GM10847 (cell line): ENCODE results near the gene UBE2N.

Experiments used
- POLR2A ChIP-seq: IDR thresholded peaks from 2 replicates; pipeline ENCODE4 v1.6.1; 2011; ENCODE audit not compliant: insufficient read length; ENCODE audit errors: extremely low read depth

The UBE2N gene, protein sequence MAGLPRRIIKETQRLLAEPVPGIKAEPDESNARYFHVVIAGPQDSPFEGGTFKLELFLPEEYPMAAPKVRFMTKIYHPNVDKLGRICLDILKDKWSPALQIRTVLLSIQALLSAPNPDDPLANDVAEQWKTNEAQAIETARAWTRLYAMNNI

DNA sequence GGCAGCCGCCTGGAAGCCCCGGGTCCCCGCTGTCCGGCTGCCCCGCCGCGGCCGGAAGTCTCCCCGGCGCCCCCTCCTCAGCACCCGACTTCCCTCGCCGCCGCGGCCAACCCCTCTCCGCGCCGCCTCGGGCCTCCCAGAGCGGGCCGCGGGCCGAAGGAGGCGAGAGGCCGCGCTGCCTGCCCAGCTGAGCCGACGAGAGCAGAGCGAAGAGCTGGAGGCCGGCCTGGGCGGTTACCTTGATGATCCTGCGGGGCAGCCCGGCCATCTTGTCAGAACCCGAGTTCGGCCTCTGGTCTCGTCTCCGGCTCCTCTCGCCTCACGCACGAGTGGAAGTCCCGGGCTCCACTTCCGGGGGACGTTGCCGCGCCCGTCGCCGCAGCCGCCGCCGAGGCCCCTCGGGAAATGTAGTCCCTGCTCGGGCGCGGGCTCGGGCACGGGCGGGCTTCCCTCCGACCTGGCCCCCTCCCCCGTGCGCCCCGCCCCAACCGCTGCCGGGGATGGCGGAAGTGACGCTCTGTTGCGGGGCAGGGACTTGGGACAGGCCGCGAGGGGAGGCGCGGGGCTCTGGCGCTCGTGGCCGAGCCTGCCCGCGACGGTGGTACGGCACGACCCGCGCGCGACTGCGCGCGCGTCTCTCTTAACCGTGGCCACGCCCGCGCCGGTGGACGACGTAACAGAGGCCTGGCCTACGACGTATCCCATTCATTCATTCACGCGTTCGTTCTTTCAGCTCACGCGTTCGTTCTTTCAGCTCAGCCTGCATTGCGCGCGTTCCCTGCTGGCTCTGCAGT is at the start of gene UBE2N:
UBE2N (minus strand) TSS at position 331 of the 794 bp plus-strand sequence; CDS start at position 268, 63 bp downstream.
- peak; percentile 64 for TF ChIP-seq POLR2A

DNA sequence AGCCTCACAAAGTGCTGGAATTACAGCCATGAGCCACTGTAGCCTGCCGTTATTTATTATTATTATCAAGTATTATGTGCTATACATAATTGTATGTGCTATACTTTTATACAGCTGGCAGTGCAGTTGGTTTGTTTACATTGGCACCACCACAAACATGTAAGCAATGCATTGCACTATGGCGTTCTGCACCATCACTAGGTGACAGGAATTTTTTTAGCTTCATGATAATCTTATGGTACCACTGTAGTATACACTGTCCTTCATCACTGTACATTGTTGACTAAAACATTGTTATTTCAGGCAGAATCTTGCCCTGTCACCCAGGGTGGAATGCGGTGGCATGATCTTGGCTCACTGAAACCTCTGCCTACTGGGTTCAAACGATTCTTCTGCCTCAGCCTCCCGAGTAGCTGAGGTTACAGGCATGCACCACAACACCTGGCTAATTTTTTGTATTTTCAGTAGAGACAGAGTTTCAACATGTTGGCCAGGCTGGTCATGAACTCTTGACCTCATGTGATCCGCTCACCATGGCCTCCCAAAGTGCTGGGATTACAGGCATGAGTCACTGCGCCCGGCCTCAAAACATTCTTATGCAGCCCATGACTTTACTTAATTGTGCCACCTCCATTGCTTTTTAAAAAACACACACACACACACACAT is 42.7 kb upstream of the UBE2N start:
- TF ChIP-seq POLR2A: no peak

DNA sequence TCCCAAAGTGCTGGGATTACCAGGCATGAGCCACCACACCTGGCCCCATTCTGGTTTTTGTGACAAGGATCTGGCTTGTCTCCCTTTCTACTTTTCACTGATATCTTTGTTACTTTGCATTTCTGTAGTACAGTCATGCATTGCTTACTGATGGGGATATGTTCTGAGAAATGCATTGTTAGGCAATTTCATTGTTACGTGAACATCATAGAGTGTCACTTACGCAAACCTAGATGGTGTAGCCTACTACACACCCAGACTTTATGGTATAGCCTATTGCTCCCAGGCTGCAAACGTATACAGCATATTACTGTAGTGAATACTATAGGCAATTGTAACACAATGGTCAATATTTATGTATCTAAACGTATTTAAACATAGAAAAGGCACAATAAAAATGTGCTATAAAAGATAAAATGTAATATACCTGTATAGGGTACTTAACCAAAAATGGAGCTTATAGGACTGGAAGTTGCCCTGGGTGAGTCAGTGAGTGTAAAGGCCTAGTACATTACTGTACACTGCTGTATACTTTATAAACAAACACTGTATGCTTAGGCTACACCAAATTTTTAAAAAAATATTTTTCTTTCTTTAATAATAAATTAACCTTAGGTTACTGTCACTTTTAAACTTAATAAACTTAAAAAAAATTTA is 41.5 kb upstream of the UBE2N start:
- TF ChIP-seq POLR2A: no peak

DNA sequence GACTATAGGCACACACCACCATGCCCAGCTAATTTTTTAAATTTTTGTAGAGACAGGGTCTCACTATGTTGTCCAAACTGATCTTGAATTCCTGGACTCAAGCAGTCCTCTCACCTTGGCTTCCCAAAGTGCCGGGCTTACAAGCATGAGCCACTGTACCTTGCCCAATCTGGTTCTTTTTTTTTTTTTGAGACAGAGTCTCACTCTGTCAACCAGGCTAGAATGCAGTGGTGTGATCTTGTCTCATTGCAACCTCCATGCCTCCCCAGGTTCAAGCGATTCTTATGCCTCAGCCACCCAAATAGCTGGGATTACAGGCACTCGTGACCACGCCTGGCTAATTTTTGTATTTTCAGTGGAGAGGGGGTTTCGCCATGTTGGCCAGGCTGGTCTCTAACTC is 41.0 kb upstream of the UBE2N start:
- TF ChIP-seq POLR2A: no peak

DNA sequence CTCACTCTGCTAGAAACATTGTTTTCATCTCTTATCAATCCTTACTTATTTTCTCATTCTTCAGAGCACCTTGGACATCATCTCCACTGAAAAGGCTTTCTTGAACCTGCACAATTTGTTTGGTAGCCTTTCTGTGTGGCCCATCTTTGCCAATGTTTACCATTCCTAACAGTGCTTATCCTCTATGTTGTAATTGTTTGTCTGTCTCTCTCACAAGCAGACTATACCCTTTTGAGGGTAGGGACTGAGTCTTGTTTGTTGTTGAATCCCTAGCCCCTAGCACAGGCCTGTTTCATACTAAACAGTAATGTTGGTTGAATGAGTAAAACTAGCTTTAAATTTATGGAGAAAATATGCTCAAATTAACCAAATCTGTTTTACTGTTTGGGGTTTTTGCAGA is 34.8 kb upstream of the UBE2N start:
- no peak for TF ChIP-seq POLR2A

DNA sequence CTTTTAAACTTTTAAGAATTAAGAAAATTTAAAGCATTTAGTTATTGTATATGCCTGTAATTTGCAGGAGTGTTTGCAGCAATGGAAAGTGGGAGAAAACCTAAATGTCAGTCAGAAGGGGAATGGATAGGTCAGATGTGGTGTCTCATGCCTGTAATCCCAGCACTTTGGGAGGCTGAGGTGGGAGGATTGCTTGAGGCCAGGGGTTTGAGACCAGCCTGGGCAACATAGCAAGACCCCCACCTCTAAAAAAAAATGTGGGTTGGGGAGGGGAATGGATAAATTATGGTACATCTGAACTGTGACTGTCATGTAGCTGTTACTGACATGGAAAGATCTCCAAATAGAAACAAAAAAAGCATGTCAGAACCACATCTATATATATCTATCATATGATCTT is 27.6 kb upstream of the UBE2N start:
- TF ChIP-seq POLR2A: no peak

DNA sequence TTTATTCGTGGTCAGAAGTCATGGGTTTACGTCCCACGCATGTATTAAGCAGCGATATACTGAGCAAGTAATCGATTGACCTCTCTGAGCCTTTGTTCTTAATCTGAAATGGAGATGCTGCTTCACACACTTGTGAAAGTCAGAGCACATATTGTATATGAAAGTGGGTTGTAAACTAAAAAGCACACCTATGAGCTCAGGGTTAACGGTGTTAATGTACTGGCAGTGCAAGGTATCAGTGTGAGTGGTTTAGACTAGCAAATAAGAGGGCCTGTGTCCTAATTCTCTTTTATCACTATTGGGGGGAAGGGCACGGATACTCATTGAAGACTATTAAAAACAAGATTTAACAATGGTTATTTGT is 26.2 kb upstream of the UBE2N start:
- TF ChIP-seq POLR2A: no peak

DNA sequence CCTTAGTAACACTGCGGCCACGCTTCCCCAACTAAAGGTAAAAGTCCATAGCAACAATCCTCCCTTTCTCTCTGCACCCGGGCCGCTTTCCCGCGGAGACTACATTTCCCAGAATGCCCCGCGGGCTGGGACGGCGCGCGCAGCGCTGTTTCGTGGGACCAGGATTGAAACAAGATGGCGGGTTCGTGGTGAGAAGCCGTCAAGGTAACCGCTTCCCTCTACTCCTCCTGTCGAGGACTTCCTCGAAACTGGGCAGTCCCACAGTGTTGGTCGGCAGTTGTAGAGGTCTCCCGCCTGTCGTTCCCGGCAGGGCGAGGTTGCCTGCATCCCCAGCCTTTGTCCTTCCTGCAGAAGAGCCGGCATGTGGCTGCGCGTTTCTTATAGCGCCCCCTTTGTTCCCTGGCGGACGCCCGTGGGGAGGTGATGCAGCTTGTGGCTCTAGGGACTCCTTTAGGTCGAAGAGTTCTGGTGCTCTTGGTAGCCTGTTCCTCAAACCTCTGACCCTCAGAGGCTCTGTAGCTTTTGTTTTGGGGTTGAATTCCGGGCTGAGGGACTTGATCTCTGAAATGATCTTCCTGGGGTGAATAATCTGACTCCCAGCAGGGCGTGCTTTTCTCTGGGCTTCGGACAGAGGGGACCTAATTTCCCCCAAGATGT is 25.7 kb upstream of the UBE2N start, which contains the start of gene MRPL42:
MRPL42 (plus strand) TSS at position 164 of the 657 bp plus-strand sequence. CDS start 1,772 bp downstream, outside the sequence.
- peak; percentile 64 for TF ChIP-seq POLR2A

DNA sequence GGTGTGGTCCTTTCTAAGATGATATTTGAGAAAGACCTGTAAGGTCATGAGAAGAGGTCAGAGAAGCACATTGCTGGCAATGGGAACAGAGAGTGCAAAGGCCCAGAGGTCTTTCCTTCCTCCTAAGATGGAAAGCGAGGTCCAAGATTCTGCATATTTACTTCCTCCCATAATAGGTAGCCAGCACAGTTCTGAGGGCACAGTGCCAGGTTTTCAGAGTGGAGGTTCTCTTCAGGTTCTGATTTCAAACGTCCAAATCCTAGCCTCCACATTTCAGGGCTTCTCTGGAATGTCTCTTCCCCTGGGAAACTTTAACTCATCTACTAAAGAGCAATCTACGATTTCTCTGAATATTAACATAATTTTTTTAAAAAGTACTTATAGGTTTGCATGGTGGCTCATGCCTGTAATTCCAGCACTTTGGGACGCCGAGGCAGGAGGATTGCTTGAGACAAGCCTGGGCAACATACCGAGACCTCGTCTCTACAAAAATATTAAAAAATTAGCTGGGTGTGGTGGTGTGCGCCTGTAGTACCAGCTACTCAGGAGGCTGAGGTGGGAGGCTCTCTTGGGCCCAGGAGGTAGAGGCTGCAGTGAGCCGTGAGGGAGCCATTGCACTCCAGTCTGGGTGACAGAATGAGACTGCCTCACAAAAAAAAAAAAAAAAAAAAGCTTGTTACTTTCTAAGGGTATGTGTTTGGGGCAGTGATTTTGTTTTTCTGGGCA is 25.0 kb upstream of the UBE2N start:
- no peak for TF ChIP-seq POLR2A

DNA sequence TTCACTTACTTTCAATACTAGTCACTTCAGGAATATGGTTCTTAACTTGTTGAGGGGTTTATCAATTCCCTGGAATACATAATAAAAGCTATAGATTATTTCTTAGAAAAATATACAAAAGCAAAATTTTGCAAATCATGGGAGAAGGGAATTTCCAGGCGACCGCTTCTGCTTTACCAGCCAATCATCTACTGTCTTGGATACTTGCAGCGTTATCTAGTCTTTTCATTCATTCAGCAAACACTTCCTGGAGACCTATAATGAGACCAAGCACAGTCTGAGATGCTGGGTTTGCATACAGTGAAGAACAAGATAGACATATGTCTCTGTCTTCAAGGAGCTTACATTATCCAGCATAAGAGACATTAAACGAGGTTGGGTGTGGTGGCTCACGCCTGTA is 24.1 kb upstream of the UBE2N start:
- no peak for TF ChIP-seq POLR2A

DNA sequence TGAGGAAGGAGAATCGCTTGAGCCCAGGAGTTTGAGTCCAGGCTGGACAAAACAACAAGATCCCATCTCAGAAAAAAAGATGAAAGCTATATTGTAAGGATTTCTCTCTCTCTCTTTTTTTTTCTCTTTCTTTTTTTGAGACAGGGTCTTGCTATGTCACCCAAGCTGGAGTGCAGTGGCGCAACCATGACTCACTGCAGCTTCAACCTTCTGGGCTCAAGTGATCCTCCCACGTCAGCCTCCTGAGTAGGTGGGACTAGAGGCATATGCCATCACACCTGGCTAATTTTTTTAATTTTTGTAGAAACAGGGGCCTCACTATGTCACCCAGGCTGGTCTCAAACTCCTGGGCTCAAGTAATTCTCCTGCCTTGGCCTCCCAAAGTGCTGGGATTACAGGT is 19.8 kb upstream of the UBE2N start:
- no peak for TF ChIP-seq POLR2A

DNA sequence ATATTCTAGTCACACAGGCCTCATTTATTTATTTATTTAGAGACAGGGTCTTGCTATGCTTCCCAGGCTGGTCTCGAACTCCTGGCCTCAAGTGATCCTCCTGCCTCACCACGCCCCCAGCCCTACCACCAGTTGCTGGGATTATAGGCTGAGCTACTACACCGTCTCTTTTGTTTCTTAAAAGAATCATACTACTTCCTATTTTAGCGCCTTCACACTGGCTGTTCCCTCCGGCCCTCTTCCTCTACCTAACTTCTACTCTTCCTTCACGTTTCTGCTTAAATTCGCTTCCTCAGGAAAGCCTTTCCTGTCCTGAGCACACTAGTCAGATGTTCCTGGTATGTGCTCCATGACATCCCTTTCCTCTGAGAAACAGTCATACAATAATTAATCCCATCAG is 19.2 kb upstream of the UBE2N start:
- no peak for TF ChIP-seq POLR2A

DNA sequence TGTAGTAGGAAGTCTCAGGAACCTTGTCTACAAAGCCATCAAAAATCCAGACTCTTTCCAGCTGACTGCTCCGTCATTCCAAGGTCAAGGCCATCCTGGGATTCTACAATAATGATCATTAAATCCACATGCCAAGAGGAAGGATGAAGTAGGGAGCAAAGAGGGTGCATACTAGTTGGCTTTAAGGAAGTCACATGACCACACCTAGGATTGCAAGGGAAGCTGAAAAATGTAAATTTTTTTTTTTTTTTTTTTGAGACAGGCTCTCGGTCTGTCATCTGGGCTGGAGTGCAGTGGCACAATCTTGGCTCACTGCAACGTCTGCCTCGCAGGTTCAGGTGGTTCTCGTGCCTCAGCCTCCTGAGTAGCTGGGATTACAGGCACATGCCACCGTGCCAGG is 18.3 kb upstream of the UBE2N start:
- no peak for TF ChIP-seq POLR2A

DNA sequence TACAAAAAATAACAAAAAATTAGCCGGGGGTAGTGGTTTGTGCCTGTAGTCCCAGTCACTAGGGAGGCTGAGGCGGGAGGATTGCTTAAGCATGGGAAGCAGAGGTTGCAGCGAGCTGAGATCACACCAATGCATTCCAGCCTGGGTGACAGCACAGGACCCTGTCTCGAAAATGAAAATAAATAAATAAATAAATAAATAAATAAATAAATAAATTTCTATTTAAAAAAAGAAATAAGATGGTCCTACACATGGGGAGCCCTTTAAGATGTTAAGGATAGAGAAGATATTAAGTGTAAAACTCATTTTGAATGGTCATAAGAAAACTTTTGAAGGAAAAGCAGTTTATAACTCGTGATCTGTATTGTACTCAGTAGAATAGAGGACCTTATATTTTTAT is 17.4 kb upstream of the UBE2N start:
- no peak for TF ChIP-seq POLR2A

DNA sequence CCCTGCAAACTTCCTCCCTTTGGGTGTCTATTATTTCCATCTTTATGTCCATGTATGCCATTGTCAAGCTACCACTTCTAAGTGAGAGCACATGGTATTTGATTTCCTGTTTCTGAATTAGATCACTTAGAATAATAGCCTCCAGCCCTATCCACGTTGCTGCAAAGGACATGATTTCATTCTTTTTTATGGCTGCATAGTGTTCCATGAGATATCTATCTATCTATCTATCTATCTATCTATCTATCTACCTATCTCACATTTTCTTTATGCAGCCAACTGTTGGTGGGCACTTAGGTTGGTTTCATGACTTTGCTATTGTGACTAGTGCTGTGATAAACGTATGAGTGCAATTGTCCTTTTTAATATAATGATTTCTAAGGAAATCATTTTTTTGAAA is 14.3 kb upstream of the UBE2N start:
- TF ChIP-seq POLR2A: no peak

DNA sequence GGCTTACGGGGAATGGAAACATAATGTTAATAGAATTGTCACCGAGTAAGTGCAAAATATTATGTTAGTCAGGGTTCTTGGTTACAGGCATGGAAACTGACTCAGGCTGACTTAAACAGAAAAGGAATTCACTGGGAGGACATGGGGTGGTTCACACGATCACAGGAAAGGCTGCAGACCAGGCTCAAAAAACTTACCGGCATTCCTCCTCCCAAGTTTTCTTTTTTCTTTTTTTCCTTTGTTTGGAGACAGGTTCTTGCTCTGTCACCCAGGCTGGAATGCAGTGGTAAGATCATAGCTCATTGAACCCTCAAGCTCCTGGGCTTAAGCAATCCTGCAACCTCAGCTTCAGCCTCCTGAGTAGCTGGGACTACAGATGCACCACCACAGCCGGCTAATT is 11.9 kb upstream of the UBE2N start:
- no peak for TF ChIP-seq POLR2A
